ENCODE measurements around the gene TSPAN33. TPM values are rescaled to one million over a fixed set of nuclear protein-coding genes. Genes with fewer than 3 reads are reported as not detected.

The TSPAN33 gene
- total and polyA plus RNA-seq, 9 of the 15 experiments (the other 6 are each of a cell fraction or from before 2014, with no cell fraction given), result 0.03 to 1.5 (median 0.23) TPM; not detected in 2

- Histone ChIP-seq H4K20me1 (replicated peaks; ENCODE audit: control insufficient read depth, insufficient read depth, low read length) (peaks cover 15% of the 10 kb centered on the region), H2AFZ (ENCODE audit: low read depth, low read length) (no peak overlapping the region), H3K9me1 (ENCODE audit: control insufficient read depth, insufficient read depth, low read length) (no peaks in the 10 kb centered on the region), H3K9me3 (replicated peaks; ENCODE audit: control insufficient read depth, insufficient read depth, low read depth, low read length) (no peaks in the 10 kb centered on the region), H3K4me2 (ENCODE audit: insufficient read depth, low read length) (no peak overlapping the region), H3K79me2 (ENCODE audit: control insufficient read depth, insufficient read depth, low read length) (no peaks in the 10 kb centered on the region), H3K27ac (ENCODE audit: extremely low read depth, low read depth, low read length) (no peak overlapping the region), H3K9ac (ENCODE audit: insufficient read depth in 1 of 2, low read depth in 2 of 2, low read length in 2 of 2) (no peak overlapping the region; a peak in 1 of 4 replicates), H3K4me3 (no peak overlapping the region), H3K36me3 (ENCODE audit: control insufficient read depth, insufficient read depth, low read length) (no peaks in the 10 kb centered on the region), H3K4me1 (replicated peaks in 1 of 2; ENCODE audit: control insufficient read depth in 2 of 2, insufficient read depth in 2 of 2, low read length in 2 of 2) (peaks cover 2 to 11% of the 10 kb centered on the region in 2 experiments; a peak in 3 of 5 replicates), H3K27me3 (ENCODE audit: control insufficient read depth in 2 of 2, insufficient read depth in 2 of 2, low read length in 2 of 2) (peaks cover 72 to 87% of the 10 kb centered on the region in 2 experiments)
- no TSS peak for BruUV-seq (replicated peaks)
- DNase-seq (ENCODE audit: extremely low read depth in 1 of 4, low spot score in 3 of 4) (no peak), FAIRE-seq (no peak), ATAC-seq (peak; percentile 24; the same call in 2 of the 3 replicates)
- TF ChIP-seq ZNF316 (IDR thresholded peaks at IDR 0.05), result 0 out of 2 replicates have a peak, but pooled peaks have one; percentile 9
- TF ChIP-seq, protein P1, sequence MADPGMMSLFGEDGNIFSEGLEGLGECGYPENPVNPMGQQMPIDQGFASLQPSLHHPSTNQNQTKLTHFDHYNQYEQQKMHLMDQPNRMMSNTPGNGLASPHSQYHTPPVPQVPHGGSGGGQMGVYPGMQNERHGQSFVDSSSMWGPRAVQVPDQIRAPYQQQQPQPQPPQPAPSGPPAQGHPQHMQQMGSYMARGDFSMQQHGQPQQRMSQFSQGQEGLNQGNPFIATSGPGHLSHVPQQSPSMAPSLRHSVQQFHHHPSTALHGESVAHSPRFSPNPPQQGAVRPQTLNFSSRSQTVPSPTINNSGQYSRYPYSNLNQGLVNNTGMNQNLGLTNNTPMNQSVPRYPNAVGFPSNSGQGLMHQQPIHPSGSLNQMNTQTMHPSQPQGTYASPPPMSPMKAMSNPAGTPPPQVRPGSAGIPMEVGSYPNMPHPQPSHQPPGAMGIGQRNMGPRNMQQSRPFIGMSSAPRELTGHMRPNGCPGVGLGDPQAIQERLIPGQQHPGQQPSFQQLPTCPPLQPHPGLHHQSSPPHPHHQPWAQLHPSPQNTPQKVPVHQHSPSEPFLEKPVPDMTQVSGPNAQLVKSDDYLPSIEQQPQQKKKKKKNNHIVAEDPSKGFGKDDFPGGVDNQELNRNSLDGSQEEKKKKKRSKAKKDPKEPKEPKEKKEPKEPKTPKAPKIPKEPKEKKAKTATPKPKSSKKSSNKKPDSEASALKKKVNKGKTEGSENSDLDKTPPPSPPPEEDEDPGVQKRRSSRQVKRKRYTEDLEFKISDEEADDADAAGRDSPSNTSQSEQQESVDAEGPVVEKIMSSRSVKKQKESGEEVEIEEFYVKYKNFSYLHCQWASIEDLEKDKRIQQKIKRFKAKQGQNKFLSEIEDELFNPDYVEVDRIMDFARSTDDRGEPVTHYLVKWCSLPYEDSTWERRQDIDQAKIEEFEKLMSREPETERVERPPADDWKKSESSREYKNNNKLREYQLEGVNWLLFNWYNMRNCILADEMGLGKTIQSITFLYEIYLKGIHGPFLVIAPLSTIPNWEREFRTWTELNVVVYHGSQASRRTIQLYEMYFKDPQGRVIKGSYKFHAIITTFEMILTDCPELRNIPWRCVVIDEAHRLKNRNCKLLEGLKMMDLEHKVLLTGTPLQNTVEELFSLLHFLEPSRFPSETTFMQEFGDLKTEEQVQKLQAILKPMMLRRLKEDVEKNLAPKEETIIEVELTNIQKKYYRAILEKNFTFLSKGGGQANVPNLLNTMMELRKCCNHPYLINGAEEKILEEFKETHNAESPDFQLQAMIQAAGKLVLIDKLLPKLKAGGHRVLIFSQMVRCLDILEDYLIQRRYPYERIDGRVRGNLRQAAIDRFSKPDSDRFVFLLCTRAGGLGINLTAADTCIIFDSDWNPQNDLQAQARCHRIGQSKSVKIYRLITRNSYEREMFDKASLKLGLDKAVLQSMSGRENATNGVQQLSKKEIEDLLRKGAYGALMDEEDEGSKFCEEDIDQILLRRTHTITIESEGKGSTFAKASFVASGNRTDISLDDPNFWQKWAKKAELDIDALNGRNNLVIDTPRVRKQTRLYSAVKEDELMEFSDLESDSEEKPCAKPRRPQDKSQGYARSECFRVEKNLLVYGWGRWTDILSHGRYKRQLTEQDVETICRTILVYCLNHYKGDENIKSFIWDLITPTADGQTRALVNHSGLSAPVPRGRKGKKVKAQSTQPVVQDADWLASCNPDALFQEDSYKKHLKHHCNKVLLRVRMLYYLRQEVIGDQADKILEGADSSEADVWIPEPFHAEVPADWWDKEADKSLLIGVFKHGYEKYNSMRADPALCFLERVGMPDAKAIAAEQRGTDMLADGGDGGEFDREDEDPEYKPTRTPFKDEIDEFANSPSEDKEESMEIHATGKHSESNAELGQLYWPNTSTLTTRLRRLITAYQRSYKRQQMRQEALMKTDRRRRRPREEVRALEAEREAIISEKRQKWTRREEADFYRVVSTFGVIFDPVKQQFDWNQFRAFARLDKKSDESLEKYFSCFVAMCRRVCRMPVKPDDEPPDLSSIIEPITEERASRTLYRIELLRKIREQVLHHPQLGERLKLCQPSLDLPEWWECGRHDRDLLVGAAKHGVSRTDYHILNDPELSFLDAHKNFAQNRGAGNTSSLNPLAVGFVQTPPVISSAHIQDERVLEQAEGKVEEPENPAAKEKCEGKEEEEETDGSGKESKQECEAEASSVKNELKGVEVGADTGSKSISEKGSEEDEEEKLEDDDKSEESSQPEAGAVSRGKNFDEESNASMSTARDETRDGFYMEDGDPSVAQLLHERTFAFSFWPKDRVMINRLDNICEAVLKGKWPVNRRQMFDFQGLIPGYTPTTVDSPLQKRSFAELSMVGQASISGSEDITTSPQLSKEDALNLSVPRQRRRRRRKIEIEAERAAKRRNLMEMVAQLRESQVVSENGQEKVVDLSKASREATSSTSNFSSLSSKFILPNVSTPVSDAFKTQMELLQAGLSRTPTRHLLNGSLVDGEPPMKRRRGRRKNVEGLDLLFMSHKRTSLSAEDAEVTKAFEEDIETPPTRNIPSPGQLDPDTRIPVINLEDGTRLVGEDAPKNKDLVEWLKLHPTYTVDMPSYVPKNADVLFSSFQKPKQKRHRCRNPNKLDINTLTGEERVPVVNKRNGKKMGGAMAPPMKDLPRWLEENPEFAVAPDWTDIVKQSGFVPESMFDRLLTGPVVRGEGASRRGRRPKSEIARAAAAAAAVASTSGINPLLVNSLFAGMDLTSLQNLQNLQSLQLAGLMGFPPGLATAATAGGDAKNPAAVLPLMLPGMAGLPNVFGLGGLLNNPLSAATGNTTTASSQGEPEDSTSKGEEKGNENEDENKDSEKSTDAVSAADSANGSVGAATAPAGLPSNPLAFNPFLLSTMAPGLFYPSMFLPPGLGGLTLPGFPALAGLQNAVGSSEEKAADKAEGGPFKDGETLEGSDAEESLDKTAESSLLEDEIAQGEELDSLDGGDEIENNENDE (IDR thresholded peaks at IDR 0.05; ENCODE audit: low read depth, low read length), result no peak
- 12% methylated on average over 29 of the region's 29 CpGs for WGBS (ENCODE audit: insufficient coverage, low coverage, missing lambda C conversion rate)
- intact Hi-C loops (cut with micrococcal nuclease) (no loop called here), in situ Hi-C loops (cut with MboI) (no loop called here)
- CTCF ChIA-PET (ENCODE audit: low intra/inter-chr PET ratio), result no interaction called here
- POLR2A ChIA-PET, result interaction anchor here (0.7 kb wide), 1 partner anchor 295 kb away, joined by 5 read pairs; no protein-coding TSS in a partner anchor
Measured at GRCh38 chr7:129205126-129205818, 60.8 kb downstream of the TSPAN33 start.

Measured in K562 (cell line).